HG03103 (cell line): Measurements from ENCODE around the gene CCL26.
"Not testable (repeated sequence)": the region's sequence is repeated elsewhere in the genome, so short reads cannot be mapped to it uniquely, and the experiment has no call there.

ENCODE experiments used
- ATAC-seq: cut with Tn5 transposase; IDR thresholded peaks from one replicate; pipeline ENCODE4 v1.9.1; 2021; ENCODE audit warnings: low read depth; ENCODE audit not compliant: unreplicated experiment

Gene CCL26

DNA sequence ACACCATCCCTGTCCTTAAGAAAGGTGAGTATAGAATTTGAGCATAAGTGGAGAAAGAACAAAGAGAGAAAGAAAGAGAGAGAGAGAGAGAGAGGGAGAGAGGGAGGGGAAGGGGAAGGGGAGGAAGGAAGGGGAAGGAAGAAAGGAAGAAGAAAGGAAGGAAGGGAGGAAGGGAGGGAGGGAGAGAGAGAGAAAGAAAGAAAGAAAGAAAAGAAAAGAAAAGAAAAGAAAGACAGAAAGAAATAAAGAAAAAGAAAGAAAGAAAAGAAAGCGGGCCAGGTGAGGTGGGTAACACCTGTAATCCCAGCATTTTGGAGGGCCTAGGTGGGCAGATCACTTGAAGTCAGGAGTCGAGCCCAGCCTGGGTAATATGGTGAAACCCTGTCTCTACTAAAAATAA lies 21.7 kb upstream of the CCL26 start:
- no peak for ATAC-seq

DNA sequence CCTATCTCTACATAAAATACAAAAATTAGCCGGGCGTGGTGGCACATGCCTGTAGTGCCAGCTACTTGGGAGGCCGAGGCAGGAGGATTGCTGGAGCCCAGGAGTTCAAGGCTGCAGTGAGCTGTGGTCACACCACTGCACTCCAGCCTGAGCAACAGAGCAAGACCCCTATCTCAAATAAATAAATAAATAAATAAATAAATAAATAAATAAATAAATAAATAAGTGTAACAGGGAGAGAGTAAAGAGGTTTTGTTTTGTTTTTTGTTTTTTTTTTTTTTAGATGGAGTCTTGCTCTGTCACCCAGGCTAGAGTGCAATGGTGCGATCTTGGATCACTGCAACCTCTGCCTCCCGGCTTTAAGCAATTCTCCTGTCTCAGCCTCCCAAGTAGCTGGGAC lies 20.6 kb upstream of the CCL26 start:
- not testable (repeated sequence) for ATAC-seq

DNA sequence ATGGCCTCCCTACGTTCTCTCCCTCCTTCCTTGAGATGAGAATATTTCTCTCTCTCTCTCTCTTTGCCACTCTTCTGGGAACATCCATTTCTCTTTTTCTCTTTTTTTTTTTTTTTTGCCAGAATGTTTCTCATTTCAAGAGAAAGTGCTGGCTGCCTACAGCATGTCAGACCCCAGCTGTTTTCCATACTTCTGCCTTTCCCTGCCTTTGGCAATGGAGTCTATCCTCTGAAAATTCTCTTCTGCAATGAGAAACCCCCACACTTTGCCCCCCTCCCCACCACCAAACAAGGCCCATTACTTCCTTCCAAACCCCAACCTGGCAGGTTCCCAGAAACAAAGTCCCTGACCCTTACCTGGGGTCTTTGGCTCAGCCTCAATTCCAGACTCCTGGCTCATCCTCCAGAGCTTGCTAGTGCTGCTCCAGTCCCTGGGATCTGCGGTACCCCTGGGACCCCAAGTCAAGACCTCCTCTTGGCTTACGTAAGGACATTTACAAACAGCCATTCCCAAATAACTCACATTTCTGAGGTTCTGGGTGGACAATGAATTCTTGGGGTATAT lies 17.4 kb upstream of the CCL26 start:
- no peak for ATAC-seq

DNA sequence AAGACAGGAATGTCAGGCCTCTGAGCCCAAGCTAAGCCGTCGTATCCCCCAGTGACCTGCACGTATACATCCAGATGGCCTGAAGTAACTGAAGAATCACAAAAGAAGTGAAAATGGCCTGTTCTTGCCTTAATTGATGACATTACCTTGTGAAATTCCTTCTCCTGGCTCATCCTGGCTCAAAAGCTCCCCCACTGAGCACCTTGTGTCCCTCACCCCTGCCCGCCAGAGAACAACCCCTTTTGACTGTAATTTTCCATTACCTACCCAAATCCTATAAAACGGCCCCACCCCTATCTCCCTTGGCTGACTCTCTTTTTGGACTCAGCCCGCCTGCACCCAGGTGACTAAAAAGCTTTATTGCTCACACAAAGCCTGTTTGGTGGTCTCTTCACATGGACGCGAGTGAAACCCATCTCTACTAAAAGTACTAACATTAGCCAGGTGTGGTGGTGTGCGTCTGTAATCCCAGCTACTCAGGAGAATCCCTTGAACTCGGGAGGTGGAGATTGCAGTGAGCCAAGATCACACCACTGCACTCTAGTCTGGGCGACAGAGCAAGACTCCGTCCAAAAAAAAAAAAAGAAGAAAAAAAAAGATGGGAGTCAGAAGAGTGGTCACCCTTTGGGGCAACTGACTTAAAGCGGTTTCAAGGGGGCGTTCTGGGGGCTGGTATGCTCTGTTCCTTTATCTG lies 16.3 kb upstream of the CCL26 start:
- not testable (repeated sequence) for ATAC-seq

DNA sequence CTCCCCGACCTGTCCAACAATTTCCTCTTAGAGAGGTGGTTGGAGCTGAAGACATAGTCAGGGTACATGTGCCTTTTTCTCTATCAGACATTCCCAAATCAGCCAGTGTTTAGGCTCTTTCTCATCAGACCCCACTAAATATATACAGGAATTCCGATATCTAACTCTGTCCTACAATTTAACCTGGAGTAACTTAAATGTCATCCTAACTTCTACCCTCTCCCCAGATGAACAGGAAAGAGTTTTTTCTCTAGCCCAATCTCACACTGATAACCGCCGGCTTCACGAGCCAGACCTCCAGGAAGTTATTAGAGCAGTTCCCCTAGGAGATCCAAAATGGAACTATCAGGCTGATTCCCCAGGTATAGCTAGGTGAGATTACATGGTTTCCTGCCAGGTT lies 11.0 kb upstream of the CCL26 start:
- ATAC-seq = not testable (repeated sequence)

DNA sequence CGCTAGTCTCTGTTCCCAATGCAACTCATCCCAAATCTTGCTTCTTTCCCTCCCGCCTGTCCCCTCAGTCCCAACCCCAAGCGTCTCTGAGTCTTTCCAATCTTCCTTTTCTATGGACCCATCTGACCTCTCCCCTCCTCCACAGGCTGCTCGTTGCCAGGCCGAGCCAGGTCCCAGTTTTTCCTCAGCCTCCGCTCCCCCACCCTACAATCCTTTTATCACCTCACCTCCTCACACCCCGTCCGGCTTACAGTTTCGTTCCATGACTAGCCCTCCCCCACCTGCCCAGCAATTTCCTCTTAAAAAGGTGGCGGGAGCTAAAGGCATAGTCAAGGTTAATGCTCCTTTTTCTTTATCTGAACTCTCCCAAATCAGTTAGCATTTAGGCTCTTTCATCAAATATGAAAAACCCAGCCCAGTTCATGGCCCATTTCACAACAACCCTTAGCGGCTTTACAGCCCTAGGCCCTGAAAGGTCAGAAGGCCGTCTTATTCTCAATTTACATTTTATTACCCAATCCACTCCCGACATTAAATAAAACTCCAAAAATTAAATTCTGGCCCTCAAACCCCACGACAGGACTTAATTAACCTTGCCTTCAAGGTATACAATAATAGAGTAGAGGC lies 8.7 kb upstream of the CCL26 start:
- not testable (repeated sequence) for ATAC-seq

DNA sequence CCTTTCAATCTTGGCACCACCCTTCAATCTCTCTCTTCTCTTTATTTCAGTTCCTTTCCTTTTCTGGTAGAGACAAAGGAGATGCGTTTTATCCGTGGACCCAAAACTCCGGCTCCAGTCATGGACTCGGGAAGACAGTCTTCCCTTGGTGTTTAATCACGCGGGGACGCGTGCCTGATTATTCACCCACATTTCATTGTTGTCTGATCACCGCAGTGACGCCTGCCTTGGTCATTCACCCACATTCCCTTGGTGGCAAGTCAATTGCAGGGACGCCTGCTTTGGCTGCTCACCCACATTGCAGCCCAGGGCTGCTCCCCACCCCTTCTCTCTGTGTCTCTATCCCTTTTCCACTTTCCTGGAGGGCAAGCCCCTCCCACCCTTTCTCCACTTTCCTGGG lies 7.5 kb upstream of the CCL26 start:
- ATAC-seq = not testable (repeated sequence)

DNA sequence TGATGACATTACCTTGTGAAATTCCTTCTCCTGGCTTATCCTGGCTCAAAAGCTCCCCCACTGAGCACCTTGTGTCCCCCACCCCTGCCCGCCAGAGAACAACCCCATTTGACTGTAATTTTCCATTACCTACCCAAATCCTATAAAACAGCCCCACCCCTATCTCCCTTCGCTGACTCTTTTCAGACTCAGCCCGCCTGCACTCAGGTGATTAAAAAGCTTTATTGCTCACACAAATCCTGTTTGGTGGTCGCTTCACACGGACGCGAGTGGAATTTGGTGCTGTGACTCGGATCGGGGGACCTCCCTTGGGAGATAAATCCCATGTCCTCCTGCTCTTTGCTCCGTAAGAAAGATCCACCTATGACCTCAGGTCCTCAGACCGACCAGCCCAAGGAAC lies 7.0 kb upstream of the CCL26 start:
- not testable (repeated sequence) for ATAC-seq

DNA sequence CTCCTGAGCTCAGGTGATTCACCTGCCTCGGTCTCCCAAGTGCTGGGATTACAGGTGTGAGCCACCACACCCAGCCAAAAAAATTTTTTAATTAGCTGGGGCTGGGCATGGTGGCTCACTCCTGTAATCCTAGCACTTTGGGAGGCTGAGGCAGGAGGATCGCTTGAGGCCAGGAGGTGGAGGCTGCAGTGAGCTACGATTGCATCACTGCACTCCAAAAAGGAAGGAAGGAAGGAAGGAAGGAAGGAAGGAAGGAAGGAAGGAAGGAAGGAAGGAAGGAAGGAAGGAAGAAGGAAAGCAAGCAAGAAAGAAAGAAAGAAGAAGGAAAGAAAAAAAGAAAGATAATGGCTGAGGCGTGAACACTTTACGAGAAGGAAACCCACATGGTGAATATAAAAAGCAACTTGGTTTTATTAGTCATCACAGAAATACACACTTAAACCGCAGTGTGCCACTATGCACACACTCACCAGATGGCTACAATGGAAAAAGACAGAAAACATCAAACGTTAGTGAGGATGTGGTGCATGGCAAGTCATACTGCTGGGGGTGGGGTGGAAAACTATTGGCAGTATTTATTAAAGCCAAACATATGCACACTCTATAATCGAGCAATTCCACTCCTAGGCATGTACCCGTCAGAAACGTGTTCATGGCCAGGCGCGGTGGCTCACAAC lies 4.4 kb upstream of the CCL26 start:
- ATAC-seq = no peak

DNA sequence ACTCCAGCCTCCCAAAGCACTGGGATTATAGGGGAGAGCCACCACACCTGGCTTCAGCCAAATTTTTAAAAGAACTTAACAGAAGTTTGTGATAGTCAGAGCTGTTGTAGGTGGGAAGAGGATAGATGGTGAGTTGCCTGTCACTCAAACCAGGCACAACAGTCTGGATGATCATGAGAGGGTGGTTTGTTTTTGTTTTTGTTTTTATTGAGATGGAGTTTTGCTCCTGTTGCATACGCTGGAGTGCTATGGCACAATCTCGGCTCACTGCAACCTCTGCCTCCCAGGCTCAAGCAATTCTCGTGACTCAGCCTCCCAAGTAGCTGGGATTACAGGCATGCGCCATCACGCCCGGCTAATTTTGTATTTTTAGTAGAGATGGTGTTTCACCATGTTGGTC lies 1.9 kb upstream of the CCL26 start:
- not testable (repeated sequence) for ATAC-seq

DNA sequence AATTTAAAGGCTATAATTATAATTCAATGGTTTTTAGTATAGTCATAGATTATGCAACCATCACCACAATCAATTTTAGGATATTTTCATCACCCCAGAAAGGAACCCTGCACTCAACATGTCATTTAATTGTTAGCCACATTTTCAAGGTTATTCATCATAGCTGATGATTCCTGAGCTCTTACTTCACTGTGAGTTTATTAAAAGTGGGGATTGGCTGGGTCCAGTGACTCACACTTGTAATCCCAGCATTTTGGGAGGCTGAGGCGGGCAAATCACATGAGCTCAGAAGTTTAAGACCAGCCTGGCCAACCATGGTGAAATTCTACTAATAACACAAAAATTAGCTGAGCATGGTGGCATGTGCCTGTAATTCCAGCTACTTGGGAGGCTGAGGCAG lies 787 bp downstream of the CCL26 start:
- no peak for ATAC-seq

DNA sequence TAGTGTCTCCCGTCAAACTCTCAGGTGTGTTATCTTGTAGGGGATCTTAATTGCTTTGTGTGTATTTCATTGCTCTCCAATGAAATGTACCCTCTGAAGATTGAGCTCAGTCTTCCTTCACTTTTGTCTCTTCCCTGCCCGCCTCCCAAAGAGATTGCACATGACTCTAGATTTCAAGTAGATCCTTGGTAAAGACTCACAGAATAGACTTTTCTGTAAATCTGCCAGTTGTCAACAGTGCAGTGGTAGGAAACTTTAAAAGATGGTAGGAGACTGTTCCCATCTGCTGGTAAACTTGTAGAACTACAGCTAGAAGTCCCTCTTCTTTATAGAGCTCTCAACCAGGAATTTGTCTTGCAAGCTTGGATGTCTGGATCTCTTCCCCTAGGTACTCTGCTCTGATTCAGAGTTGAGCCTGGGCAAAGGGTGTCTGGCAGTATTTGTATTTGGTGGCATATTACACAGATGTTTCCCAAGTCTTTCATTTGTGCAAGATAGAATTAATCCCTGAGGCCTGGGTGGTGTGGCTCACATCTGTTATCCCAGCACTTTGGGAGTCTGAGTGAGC lies 9.6 kb downstream of the CCL26 start:
- ATAC-seq = no peak

DNA sequence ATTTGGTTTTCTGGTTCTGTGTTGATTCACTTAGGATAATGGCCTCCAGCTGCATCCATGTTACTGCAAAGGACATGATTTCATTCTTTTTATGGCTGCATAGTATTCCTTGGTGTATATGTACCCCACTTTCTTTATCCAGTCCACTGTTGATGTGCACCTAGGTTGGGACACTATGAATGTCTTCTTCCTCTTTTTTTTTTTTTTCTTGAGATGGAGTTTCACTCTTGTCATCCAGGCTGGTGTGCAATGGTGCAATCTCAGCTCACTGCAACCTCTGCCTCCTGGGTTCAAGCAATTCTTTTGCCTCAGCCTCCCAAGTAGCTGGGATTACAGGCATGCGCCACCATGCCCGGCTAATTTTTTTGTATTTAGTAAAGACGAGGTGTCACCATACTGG lies 10.2 kb downstream of the CCL26 start:
- ATAC-seq = not testable (repeated sequence)

DNA sequence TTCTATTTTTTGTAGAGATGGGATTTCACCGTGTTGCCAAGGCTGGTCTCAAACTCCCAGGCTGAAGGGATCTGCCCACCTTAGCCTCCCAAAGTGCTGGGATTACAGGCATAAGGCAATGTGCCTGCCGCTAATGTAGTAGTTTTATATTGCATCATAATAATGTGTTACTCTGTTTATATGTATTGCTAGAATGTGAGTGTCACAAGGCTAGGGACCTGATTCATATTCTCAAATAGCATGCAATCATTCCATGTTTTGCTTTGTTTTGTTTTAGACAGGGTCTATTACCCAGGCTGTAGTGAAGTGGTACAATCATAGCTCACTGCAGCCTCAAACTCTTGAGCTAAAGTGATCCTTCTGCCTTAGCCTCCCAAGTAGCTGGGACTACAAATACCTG lies 13.5 kb downstream of the CCL26 start:
- no peak for ATAC-seq

DNA sequence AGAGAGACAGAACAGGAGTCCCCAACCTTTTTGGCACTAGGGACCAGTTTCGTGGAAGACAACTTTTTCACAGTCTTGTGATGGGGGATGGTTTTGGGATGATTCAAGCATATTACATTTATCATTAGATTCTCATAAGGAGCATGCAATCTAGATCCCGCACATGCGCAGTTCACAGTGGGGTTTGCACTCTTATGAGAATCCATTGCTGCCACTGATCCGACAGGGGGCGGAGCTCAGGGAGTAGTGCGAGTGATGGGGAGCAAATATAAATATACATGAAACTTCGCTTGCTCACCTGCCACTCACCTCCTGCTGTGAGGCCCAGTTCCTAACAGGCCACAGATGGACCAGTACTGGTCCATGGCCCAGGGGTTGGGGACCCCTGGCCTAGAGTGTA lies 14.2 kb downstream of the CCL26 start:
- no peak for ATAC-seq

DNA sequence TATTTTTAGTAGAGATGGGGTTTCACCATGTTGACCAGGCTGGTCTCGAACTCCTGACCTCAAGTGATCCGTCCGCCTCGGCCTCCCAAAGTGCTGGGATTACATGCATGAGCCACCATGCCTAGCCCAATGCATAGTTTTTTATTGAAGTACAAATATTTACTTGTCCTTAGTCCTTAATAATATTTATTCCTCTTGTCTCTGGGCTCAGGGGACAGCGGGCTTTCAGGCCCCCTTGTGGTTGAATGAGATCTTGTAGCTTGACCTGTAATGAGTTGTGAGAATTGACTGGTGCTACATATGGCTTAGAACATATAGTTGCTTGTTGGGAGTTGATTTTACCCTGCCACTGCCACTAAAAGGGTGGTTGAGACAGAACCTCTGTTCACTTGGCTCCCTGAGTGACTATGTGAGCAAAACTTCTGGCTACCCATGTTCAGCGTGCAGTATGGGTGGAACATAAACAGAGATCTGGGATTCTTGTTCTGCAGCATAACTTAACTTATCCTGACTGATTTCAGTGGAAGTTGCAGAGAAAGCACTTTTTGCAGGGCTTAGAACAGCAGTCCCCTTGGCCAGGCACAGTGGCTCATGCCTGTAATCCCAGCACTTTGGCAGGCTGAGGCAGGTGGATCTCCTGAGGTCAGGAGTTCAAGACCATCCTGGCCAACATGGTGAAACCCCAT lies 14.9 kb downstream of the CCL26 start:
- no peak for ATAC-seq

DNA sequence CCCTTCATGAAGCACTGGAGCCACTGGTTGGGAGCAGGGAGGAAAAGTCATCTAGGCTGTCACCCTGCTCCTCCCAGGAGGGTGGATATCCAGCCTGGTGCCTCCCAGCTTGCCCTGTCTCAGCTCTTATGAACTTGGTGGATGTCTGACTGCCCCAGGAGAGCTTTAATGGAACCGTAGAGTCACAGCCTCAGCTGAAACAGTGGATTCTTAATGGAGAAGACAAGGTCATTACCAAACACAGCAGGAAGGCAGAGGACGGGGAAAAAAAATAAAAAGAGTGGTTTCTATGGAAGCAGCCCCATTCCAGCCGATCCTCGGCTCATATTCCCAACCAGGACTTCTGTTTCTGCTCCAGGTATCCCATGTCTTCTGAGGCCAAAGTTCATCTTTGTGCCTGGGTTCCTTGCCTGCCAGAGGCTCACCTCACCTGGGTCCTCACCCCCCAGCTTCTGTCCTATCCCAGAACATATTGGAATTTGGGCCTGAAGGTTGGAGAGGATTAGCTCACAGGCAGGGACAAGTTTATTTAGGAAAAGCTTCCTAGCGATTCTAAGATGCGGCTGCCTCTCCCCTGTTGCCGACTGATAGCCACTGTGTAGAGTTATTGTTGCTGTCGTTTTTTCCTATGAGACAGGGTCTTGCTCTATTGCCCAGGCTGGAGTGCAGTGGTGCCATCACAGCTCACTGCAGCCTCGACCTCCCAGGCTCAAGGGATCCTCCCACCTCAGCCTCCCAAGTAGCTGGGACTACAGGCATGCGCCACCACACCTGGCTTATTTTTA lies 15.6 kb downstream of the CCL26 start:
- no peak for ATAC-seq

DNA sequence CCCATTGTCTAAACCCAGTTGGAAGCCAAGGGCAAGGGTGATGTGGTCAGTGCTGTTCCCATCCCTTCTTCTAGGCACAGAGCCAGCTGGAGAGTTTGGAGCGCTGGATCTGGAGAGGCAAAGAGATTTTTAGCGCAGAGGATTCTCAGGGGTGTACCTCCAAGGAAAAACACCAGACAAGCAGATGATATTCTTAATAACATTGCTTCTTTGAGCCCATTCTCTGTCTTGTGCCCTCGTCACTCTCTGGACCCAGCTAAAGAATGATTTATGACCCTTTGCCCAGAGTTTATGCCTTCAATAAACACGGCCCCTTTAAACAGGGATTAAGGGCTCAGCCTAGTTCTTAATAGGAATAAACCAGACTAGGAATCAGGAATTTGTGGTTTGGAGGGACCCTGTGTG lies 28.6 kb downstream of the CCL26 start:
- no peak for ATAC-seq

DNA sequence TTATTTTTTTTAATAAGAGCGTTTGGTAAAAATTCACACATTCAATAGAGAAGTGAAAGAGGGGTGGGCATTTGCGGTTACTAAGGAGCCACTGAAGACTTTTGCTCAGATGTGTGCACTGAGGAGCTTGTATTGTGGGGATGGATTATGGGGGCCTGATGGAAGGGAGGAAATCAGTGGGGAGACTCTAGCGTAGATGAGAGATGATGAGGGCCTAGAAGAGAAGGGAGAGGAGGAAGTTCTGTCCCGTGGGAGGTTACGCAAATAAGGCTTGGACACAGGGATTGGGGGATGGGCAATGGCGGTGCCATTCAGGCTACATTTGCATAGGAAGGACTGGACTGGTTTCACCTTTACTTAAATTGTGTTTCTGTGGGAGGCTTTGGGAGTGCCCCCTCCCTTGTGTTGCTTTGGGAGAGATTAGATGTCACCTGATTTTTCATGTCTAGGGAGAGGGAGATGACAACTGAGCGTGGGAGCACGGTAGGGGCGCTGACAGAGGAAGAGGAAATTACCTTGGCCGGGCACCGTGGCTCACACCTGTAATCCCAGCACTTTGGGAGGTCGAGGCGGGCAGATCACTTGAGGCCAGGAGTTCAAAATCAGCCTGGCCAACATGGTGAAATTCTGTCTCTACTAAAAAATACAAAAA lies 31.0 kb downstream of the CCL26 start:
- ATAC-seq = no peak
